ENCODE results near the gene IFNA4. TPM values are rescaled to one million over a fixed set of nuclear protein-coding genes. Genes with fewer than 3 reads are reported as not detected.
"Not testable (repeated sequence)": the region's sequence is repeated elsewhere in the genome, so short reads cannot be mapped to it uniquely, and the experiment has no call there.

IFNA4 gene
- total RNA-seq, 2 donors from 2014 or later: not detected

DNA sequence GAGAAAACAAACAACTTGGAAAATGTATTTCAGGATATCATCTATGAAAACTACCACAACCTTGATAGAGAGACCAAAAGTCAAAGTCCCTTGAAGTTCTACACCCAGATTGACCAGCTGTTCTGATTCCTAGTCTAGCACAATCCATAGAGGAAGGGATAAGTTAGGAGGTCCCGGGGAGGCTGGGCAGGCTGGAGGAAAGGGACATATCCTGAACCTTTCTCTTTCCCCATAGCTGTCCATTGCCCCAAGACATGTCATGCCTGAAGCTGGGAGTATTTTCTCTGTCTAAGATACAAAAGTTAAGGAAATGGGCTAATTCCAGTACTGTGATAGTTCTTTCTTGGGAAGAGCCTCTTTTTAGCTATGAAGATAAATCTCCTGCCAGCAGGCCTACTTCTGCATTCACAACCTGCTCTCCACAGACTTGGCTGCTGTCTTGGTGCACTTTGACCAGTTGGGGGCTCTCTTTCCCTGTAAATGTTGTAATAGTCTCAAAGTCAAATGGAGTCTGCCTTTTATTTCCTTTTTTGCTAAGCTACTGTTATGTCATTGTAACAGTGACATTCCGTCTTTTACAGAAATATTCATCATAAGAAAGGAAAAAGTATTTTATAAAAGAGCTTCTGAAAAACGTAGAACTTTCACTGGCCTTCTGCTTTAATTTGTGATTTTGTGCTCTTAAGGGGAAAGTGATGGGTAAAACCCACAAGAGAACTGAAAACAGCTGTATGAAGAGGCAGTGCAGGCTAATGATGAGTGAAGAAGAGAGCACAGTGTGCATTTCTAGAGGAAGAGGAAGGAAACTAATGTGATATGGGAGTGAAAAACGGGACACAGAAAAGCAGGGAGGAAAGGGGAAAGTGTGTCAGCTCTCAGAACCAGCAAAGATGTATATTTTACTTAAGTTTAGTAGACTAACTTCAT is 4.3 kb downstream of the IFNA4 start:
- WGBS, 2 experiments (ENCODE audit: insufficient coverage in 1 of 2, insufficient read length in 1 of 2): 53% methylated on average over 3 of the region's 4 CpGs; no CpG with 5 or more reads in 1 of the 2 experiments
- not testable (repeated sequence) for H3K9me3 ChIP-seq (ENCODE audit: control insufficient read depth, low read length); H3K9ac ChIP-seq (ENCODE audit: extremely low read depth, low read length, poor library complexity, severe bottlenecking); H3K9me3 Mint-ChIP-seq; H3K4me3 Mint-ChIP-seq; H3K4me3 ChIP-seq (ENCODE audit: low read length); H3K27ac Mint-ChIP-seq; H3K36me3 ChIP-seq (ENCODE audit: control insufficient read depth, insufficient read depth, low read length); H3K27me3 ChIP-seq (ENCODE audit: control insufficient read depth, insufficient read depth, low read length, poor library complexity, severe bottlenecking); H3K36me3 Mint-ChIP-seq (ENCODE audit: low read depth); H3K27ac ChIP-seq (ENCODE audit: low read depth, low read length); H3K4me1 ChIP-seq (ENCODE audit: control insufficient read depth, insufficient read depth, low read length); H3K4me1 Mint-ChIP-seq
- TF ChIP-seq CTCF (conservative IDR thresholded peaks at IDR 0.05): peak; percentile 82
- DNase-seq: peak; percentile 65
- peaks cover 10% of the 10 kb centered on the region for H3K27me3 Mint-ChIP-seq (ENCODE audit: insufficient read depth)

DNA sequence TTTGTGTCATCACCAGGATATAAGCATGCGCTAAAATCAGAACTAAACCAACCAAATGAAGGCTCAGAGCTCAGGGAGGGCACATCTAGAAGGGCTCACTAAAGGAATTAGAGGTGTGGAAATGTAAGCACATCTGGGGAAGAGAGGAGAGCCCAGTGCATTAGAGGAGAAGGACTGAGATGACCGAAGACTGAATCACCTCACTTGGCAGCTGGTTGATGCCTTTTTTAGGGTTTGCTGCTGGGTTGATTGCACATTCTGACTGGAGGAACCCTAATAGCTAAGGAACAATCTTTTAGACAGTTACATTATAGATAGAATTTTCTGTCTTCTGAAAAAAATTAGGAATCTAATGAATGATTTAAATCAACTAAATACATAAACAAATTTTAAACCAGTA is 12.7 kb downstream of the IFNA4 start:
- H3K4me3 ChIP-seq (ENCODE audit: low read length): no peak overlapping the region
- H3K36me3 Mint-ChIP-seq (ENCODE audit: low read depth): no peaks in the 10 kb centered on the region
- H3K4me1 ChIP-seq (ENCODE audit: control insufficient read depth, insufficient read depth, low read length): no peaks in the 10 kb centered on the region
- TF ChIP-seq CTCF (conservative IDR thresholded peaks at IDR 0.05): no peak
- no peaks in the 10 kb centered on the region for H3K4me1 Mint-ChIP-seq
- no peaks in the 10 kb centered on the region for H3K9me3 ChIP-seq (ENCODE audit: control insufficient read depth, low read length)
- no peak for DNase-seq
- 93% methylated on average over 2 of the region's 2 CpGs; no CpG with 5 or more reads in 1 of the 2 experiments for WGBS, 2 experiments (ENCODE audit: insufficient coverage in 1 of 2, insufficient read length in 1 of 2)
- H3K9me3 Mint-ChIP-seq: no peaks in the 10 kb centered on the region
- H3K4me3 Mint-ChIP-seq: no peak overlapping the region
- no peaks in the 10 kb centered on the region for H3K36me3 ChIP-seq (ENCODE audit: control insufficient read depth, insufficient read depth, low read length)
- H3K9ac ChIP-seq (ENCODE audit: extremely low read depth, low read length, poor library complexity, severe bottlenecking): no peak overlapping the region
- no peak overlapping the region for H3K27ac Mint-ChIP-seq
- peaks cover 8% of the 10 kb centered on the region for H3K27me3 ChIP-seq (ENCODE audit: control insufficient read depth, insufficient read depth, low read length, poor library complexity, severe bottlenecking)
- H3K27me3 Mint-ChIP-seq (ENCODE audit: insufficient read depth): peaks cover 26% of the 10 kb centered on the region
- no peak overlapping the region for H3K27ac ChIP-seq (ENCODE audit: low read depth, low read length)

DNA sequence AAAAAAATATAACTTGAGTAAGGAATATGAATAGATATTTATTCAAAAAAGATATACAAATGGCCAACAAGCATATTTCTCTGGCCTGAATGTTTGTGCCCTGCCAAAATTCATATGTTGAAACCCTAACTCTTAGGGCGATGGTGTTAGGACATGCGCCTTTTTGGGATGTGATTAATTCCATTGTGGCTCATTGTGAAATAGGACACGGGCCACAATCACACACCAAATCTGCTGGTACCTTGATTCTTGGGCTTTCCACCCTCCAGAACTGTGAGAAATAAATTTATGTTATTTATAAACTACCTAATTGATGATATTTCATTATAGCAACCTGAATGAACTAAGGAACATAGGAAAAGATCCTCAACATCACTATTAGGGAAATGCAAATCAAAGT is 15.2 kb downstream of the IFNA4 start:
- Mint-ChIP-seq H3K27ac (no peak overlapping the region), H3K4me3 (no peak overlapping the region), H3K4me1 (no peaks in the 10 kb centered on the region), H3K27me3 (ENCODE audit: insufficient read depth) (peaks cover 21% of the 10 kb centered on the region), H3K36me3 (ENCODE audit: low read depth) (no peaks in the 10 kb centered on the region), H3K9me3 (no peaks in the 10 kb centered on the region)
- Histone ChIP-seq H3K9me3 (ENCODE audit: control insufficient read depth, low read length) (no peaks in the 10 kb centered on the region), H3K9ac (ENCODE audit: extremely low read depth, low read length, poor library complexity, severe bottlenecking) (no peak overlapping the region), H3K4me3 (ENCODE audit: low read length) (no peak overlapping the region), H3K27me3 (ENCODE audit: control insufficient read depth, insufficient read depth, low read length, poor library complexity, severe bottlenecking) (peaks cover 8% of the 10 kb centered on the region), H3K4me1 (ENCODE audit: control insufficient read depth, insufficient read depth, low read length) (no peaks in the 10 kb centered on the region), H3K27ac (ENCODE audit: low read depth, low read length) (no peak overlapping the region), H3K36me3 (ENCODE audit: control insufficient read depth, insufficient read depth, low read length) (no peaks in the 10 kb centered on the region)
- no peak for DNase-seq
- WGBS, 2 experiments (ENCODE audit: insufficient coverage in 1 of 2, insufficient read length in 1 of 2): 90 to 100% methylated on average over 2 to 3 of the region's 3 CpGs
- TF ChIP-seq CTCF (conservative IDR thresholded peaks at IDR 0.05): no peak
